NB4 (cell line): ENCODE data around the gene FKBP5.

Source experiments
- MYC ChIP-seq: IDR thresholded peaks from 2 replicates; pipeline ENCODE4 v1.6.1; 2011; ENCODE audit warnings: low read depth, low read length
- POLR2A ChIP-seq: IDR thresholded peaks from 2 replicates; pipeline ENCODE4 v1.6.1; 2011; ENCODE audit warnings: mild to moderate bottlenecking; ENCODE audit not compliant: insufficient read length; ENCODE audit errors: extremely low read depth
- TF ChIP-seq, protein P1 (sequence below): IDR thresholded peaks from one replicate; pipeline ENCODE4 v1.5.1; 2012; ENCODE audit warnings: low read depth, low read length

DNA sequence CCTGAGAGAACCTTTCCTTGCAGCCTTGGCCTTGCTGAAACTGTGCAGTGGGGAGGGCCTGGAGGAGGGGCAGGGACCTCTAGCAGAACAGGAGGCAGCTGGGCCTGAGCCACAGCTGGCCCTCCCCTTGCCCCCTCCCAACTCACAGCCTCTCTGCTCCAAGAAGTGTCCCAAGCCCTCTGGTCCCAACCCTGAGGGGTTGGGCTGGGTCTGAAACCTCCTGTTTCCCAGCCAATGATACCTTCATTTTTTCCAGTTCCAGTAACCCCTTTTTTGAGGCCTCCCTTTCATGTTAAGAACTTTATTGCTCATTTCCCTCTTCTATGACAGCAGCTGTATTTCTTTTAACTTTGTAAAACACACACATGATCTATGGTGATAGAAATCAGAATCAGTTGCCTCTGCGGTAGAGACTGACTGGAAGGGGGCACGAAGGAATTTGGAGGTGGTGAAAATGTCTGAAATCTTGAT lies 30.2 kb upstream of the FKBP5 start:
- TF ChIP-seq, protein P1, sequence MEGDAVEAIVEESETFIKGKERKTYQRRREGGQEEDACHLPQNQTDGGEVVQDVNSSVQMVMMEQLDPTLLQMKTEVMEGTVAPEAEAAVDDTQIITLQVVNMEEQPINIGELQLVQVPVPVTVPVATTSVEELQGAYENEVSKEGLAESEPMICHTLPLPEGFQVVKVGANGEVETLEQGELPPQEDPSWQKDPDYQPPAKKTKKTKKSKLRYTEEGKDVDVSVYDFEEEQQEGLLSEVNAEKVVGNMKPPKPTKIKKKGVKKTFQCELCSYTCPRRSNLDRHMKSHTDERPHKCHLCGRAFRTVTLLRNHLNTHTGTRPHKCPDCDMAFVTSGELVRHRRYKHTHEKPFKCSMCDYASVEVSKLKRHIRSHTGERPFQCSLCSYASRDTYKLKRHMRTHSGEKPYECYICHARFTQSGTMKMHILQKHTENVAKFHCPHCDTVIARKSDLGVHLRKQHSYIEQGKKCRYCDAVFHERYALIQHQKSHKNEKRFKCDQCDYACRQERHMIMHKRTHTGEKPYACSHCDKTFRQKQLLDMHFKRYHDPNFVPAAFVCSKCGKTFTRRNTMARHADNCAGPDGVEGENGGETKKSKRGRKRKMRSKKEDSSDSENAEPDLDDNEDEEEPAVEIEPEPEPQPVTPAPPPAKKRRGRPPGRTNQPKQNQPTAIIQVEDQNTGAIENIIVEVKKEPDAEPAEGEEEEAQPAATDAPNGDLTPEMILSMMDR: no peak
- no peak for TF ChIP-seq MYC
- TF ChIP-seq POLR2A: no peak
